ENCODE data around the gene HMGXB4. TPM values are rescaled to one million over a fixed set of nuclear protein-coding genes. Genes with fewer than 3 reads are reported as not detected.

HMGXB4 gene
- total and polyA plus RNA-seq, 2 of the 4 experiments (the other 2 are of a cell fraction): 11.8 to 18.5 TPM

DNA sequence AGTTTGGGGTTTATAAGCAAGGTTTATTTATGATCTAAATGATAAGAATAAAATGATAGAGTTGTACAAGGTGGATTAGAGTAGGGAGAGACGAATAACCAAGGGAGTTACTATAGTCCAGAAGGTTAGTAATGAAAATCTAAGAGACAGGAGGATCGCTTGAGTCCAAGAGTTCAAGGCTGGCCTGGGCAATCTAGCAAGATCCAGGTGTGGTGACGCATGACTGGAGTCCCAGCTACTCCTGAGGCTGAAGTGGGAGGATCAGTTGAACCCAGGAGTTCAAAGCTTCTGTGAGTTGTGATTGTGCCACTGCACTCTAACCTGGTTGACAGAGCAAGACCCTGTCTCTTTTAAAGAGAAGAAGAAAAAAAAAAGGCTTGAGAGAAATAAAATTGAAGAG, 12.3 kb downstream of the HMGXB4 start:
- Histone ChIP-seq H4K5ac (ENCODE audit: low read depth, low read length) (no peak overlapping the region), H3K4me3 (ENCODE audit: insufficient read depth, low read depth, low read length) (no peak overlapping the region), H3K9me3 (ENCODE audit: control insufficient read depth, insufficient read depth, low read length) (no peaks in the 10 kb centered on the region), H3K4ac (ENCODE audit: low read depth, low read length) (no peak overlapping the region), H2AK5ac (ENCODE audit: low read depth, low read length) (no peak overlapping the region), H3K27me3 (ENCODE audit: control insufficient read depth, insufficient read depth, low read length) (no peaks in the 10 kb centered on the region), H3K27ac (ENCODE audit: insufficient read depth, low read length) (no peak overlapping the region), H3K14ac (replicated peaks; ENCODE audit: low read depth, low read length) (no peak overlapping the region), H2AK9ac (replicated peaks; ENCODE audit: low read depth, low read length, poor library complexity) (no peak overlapping the region), H2AFZ (replicated peaks; ENCODE audit: low read length, poor library complexity) (no peak overlapping the region), H3K9me1 (ENCODE audit: insufficient read depth, low read length) (peaks cover 4% of the 10 kb centered on the region; the same call in 1 of the 2 replicates), H3K9ac (ENCODE audit: low read depth, low read length) (no peak overlapping the region), H2BK20ac (ENCODE audit: low read depth, low read length) (no peak overlapping the region), H2BK5ac (ENCODE audit: low read depth, low read length, poor library complexity, severe bottlenecking) (no peak overlapping the region), H3K56ac (ENCODE audit: extremely low read depth, insufficient read depth, low read length) (no peak overlapping the region), H3K18ac (ENCODE audit: low read depth, low read length) (no peak overlapping the region), H3K79me1 (ENCODE audit: low read depth in 1 of 2, low read length in 2 of 2) (peaks cover 42 to 60% of the 10 kb centered on the region in 2 experiments), H3K4me1 (ENCODE audit: control insufficient read depth, insufficient read depth, low read length) (no peaks in the 10 kb centered on the region; the same call in 1 of the 2 replicates), H4K20me1 (ENCODE audit: insufficient read depth, low read length) (peaks cover 6% of the 10 kb centered on the region; the same call in 1 of the 2 replicates), H3K36me3 (ENCODE audit: control insufficient read depth, insufficient read depth, low read length) (peaks cover 38% of the 10 kb centered on the region), H3K4me2 (ENCODE audit: low read depth, low read length) (no peak overlapping the region), H4K8ac (ENCODE audit: low read depth in 2 of 2, low read length in 2 of 2) (no peak overlapping the region), H3K23ac (ENCODE audit: low read depth, low read length) (no peak overlapping the region), H4K91ac (ENCODE audit: insufficient read depth, low read depth, low read length) (no peak overlapping the region), H2BK120ac (ENCODE audit: low read depth, low read length) (no peak overlapping the region), H2BK15ac (ENCODE audit: low read depth, low read length) (no peak overlapping the region)
- in situ Hi-C loops (cut with MboI; ENCODE audit: low sequenced_read_pairs): no loop called here
- no peak for TF ChIP-seq CHD1 (IDR thresholded peaks at IDR 0.05; ENCODE audit: low read depth, low read length)
- no peak for TF ChIP-seq FOS (IDR thresholded peaks at IDR 0.05; ENCODE audit: low read depth, low read length)
- no TSS peak for BruUV-seq (replicated peaks)
- DNase-seq (no peak), ATAC-seq (ENCODE audit: low read depth) (no peak)
- 86% methylated on average over 2 of the region's 3 CpGs; no CpG with 5 or more reads in 1 of the 2 experiments for WGBS, 2 experiments (ENCODE audit: extremely low coverage in 2 of 2, insufficient read length in 1 of 2)
- POLR2A ChIA-PET (ENCODE audit: unreplicated experiment): no interaction called here
- dilution Hi-C loops (cut with HindIII; ENCODE audit: low sequenced_read_pairs, unreplicated experiment): no loop called here
- intact Hi-C loops (cut with micrococcal nuclease): no loop called here
- CTCF ChIA-PET: no interaction called here

Data from IMR-90 (cell line).